IMR-90 (cell line): ENCODE measurements around the gene DCAF11. TPM values are rescaled to one million over a fixed set of nuclear protein-coding genes. Genes with fewer than 3 reads are reported as not detected.

Experiments used
- ATAC-seq: fragments of 200-7000 bp; cut with Tn5 transposase; 2 replicates; pipeline ENCODE4 v1.9.1; 2020; ENCODE audit warnings: low read depth, mild to moderate bottlenecking, moderate library complexity
- BruUV-seq: library from RNA; stranded (reverse); fragments of 400-500 nt; replicated peaks from 2 replicates; lab custom pipeline; 2021; lab: Mats Ljungman, UMichigan
- CTCF ChIA-PET: fragments of 300-600 bp; formaldehyde crosslinking; extraction: SDS; loops from one replicate; lab custom pipeline; 2021; ENCODE audit warnings: antibody characterized with exemption; lab: Yijun Ruan, JAX
- POLR2A ChIA-PET: fragments of 300-600 bp; sonication (Branson Sonifier 250); formaldehyde crosslinking; loops from one replicate; lab custom pipeline; 2022; ENCODE audit warnings: antibody characterized with exemption; ENCODE audit not compliant: unreplicated experiment; lab: Charles Lee
- DNase-seq: peaks from one replicate; pipeline ENCODE4 v3.0.0; 2013
- H2AFZ ChIP-seq: replicated peaks from 2 replicates; pipeline ENCODE3; 2013; ENCODE audit warnings: low read length, mild to moderate bottlenecking; ENCODE audit not compliant: poor library complexity
- H2AK5ac ChIP-seq: 2 replicates; pipeline ENCODE4 v1.6.1; 2013; ENCODE audit warnings: low read depth, low read length, inconsistent platforms
- H2AK9ac ChIP-seq: replicated peaks from 2 replicates; pipeline ENCODE3; 2013; ENCODE audit warnings: mild to moderate bottlenecking, low read depth, low read length, moderate library complexity; ENCODE audit not compliant: poor library complexity
- H2BK120ac ChIP-seq: 2 replicates; pipeline ENCODE4 v1.6.1; 2013; ENCODE audit warnings: low read depth, low read length, inconsistent platforms
- H2BK15ac ChIP-seq: 3 replicates; pipeline ENCODE4 v1.6.1; 2013; ENCODE audit warnings: low read depth, low read length, inconsistent platforms
- H2BK20ac ChIP-seq: 2 replicates; pipeline ENCODE4 v1.6.1; 2013; ENCODE audit warnings: low read depth, mild to moderate bottlenecking, inconsistent platforms, low read length, moderate library complexity
- H2BK5ac ChIP-seq: 2 replicates; pipeline ENCODE4 v1.6.1; 2013; ENCODE audit warnings: mild to moderate bottlenecking, low read depth, low read length, inconsistent platforms; ENCODE audit not compliant: poor library complexity, severe bottlenecking
- H3K14ac ChIP-seq: replicated peaks from 2 replicates; pipeline ENCODE4 v1.6.1; 2013; ENCODE audit warnings: low read depth, low read length, inconsistent platforms
- H3K18ac ChIP-seq: 2 replicates; pipeline ENCODE4 v1.6.1; 2013; ENCODE audit warnings: low read depth, low read length, control low read depth
- H3K23ac ChIP-seq: 2 replicates; pipeline ENCODE4 v1.6.1; 2013; ENCODE audit warnings: low read depth, low read length, inconsistent platforms
- H3K27ac ChIP-seq: 2 replicates; pipeline ENCODE4 v1.5.1; 2013; ENCODE audit warnings: mild to moderate bottlenecking, control low read depth, low read length; ENCODE audit not compliant: insufficient read depth
- H3K27me3 ChIP-seq: 2 replicates; pipeline ENCODE4 v1.6.1; 2013; ENCODE audit warnings: low read length; ENCODE audit not compliant: control insufficient read depth, insufficient read depth
- H3K36me3 ChIP-seq: 2 replicates; pipeline ENCODE4 v1.6.1; 2013; ENCODE audit warnings: low read length, mixed read lengths; ENCODE audit not compliant: control insufficient read depth, insufficient read depth
- H3K4ac ChIP-seq: 2 replicates; pipeline ENCODE4 v1.6.1; 2013; ENCODE audit warnings: low read depth, low read length, inconsistent platforms
- H3K4me1 ChIP-seq: 2 replicates; pipeline ENCODE4 v1.6.1; 2013; ENCODE audit warnings: low read length, mixed read lengths; ENCODE audit not compliant: control insufficient read depth, insufficient read depth
- H3K4me2 ChIP-seq: 2 replicates; pipeline ENCODE4 v1.6.1; 2013; ENCODE audit warnings: low read depth, mild to moderate bottlenecking, control low read depth, low read length, moderate library complexity
- H3K4me3 ChIP-seq: 2 replicates; pipeline ENCODE4 v1.5.1; 2013; ENCODE audit warnings: low read depth, mild to moderate bottlenecking, control low read depth, low read length, moderate library complexity; ENCODE audit not compliant: insufficient read depth
- H3K56ac ChIP-seq: 2 replicates; pipeline ENCODE4 v1.6.1; 2013; ENCODE audit warnings: low read length, inconsistent platforms; ENCODE audit not compliant: insufficient read depth; ENCODE audit errors: extremely low read depth
- H3K79me1 ChIP-seq, 2 experiments: 2 replicates each; pipeline ENCODE4 v1.6.1; 2013; ENCODE audit warnings: low read length in 2 of 2, inconsistent platforms in 1 of 2, low read depth in 1 of 2
- H3K9ac ChIP-seq: 2 replicates; pipeline ENCODE4 v1.6.1; 2013; ENCODE audit warnings: low read depth, low read length, control low read depth
- H3K9me1 ChIP-seq: 2 replicates; pipeline ENCODE4 v1.6.1; 2013; ENCODE audit warnings: low read length, inconsistent platforms; ENCODE audit not compliant: insufficient read depth
- H3K9me3 ChIP-seq: 2 replicates; pipeline ENCODE4 v1.6.1; 2013; ENCODE audit warnings: low read length; ENCODE audit not compliant: control insufficient read depth, insufficient read depth
- H4K20me1 ChIP-seq: 2 replicates; pipeline ENCODE4 v1.6.1; 2013; ENCODE audit warnings: low read length, inconsistent platforms; ENCODE audit not compliant: insufficient read depth
- H4K5ac ChIP-seq: 2 replicates; pipeline ENCODE4 v1.6.1; 2013; ENCODE audit warnings: mild to moderate bottlenecking, low read depth, low read length, control low read depth
- H4K8ac ChIP-seq, 2 experiments: 2 replicates each; pipeline ENCODE4 v1.6.1; 2013; ENCODE audit warnings: low read depth in 2 of 2, low read length in 2 of 2, control low read depth in 1 of 2, inconsistent platforms in 1 of 2
- H4K91ac ChIP-seq: 2 replicates; pipeline ENCODE4 v1.6.1; 2013; ENCODE audit warnings: low read depth, low read length, inconsistent platforms; ENCODE audit not compliant: insufficient read depth
- BHLHE40 ChIP-seq: fragments of 150-350 bp; IDR thresholded peaks from 2 replicates; pipeline ENCODE4 v1.6.1; 2016; ENCODE audit warnings: mild to moderate bottlenecking, low read depth, low read length
- FOS ChIP-seq: fragments of 150-350 bp; IDR thresholded peaks from 2 replicates; pipeline ENCODE4 v1.6.1; 2016; ENCODE audit warnings: low read depth, low read length
- MAZ ChIP-seq: IDR thresholded peaks from 2 replicates; pipeline ENCODE4 v1.6.1; 2012; ENCODE audit warnings: low read depth, mild to moderate bottlenecking, low read length, improper control_type of control experiment, moderate library complexity, borderline replicate concordance
- NFE2L2 ChIP-seq: fragments of 150-350 bp; IDR thresholded peaks from 2 replicates; pipeline ENCODE4 v1.6.1; 2016; ENCODE audit warnings: low read depth, mild to moderate bottlenecking, low read length
- RAD21 ChIP-seq: IDR thresholded peaks from 2 replicates; pipeline ENCODE4 v1.6.1; 2012; ENCODE audit warnings: low read length, improper control_type of control experiment
- RCOR1 ChIP-seq: IDR thresholded peaks from 2 replicates; pipeline ENCODE4 v1.6.1; 2012; ENCODE audit warnings: mild to moderate bottlenecking, low read length, improper control_type of control experiment; ENCODE audit not compliant: insufficient replicate concordance
- SMC3 ChIP-seq: fragments of 150-350 bp; IDR thresholded peaks from 2 replicates; pipeline ENCODE4 v1.6.1; 2016; ENCODE audit warnings: low read depth, mild to moderate bottlenecking, antibody characterized with exemption, low read length, moderate library complexity
- WGBS, 2 experiments: methylation state at CpG; one replicate each; pipeline versions ENCODE4 v1.1.5 to v1.1.7; 2013; ENCODE audit warnings: missing lambda C conversion rate in 2 of 2; ENCODE audit not compliant: insufficient read length in 1 of 2; ENCODE audit errors: extremely low coverage in 2 of 2; 5-methylcytosine and 5-hydroxymethylcytosine counted together
- dilution Hi-C: fragments of 300-500 bp; cut with HindIII; formaldehyde crosslinking; loops from one replicate; pipeline ENCODE4 v1.14.3; 2018; ENCODE audit warnings: low sequenced_read_pairs; ENCODE audit not compliant: unreplicated experiment
- in situ Hi-C: fragments of 300-500 bp; cut with MboI; formaldehyde crosslinking; loops from 3 replicates; pipeline ENCODE4 v1.14.3; 2019; ENCODE audit warnings: low sequenced_read_pairs, inconsistent platforms, mixed read lengths
- intact Hi-C: fragments of 100-400 bp; cut with micrococcal nuclease; formaldehyde crosslinking; loops from 2 replicates; pipeline ENCODE4 v1.10.0; 2022
- polyA plus RNA-seq, 3 experiments: library from polyadenylated mRNA; depleted of rRNA; stranded (reverse); fragments of >200 nt; gene quantifications; 2 replicates each; pipeline ENCODE4 v1.2.3, GENCODE V29; 2012; ENCODE audit warnings: low replicate concordance in 1 of 3
- total RNA-seq: library from RNA; depleted of rRNA; stranded (reverse); fragments of >200 nt; gene quantifications from 2 replicates; pipeline ENCODE4 v1.2.3, GENCODE V29; 2012
- TF ChIP-seq, protein P1 (sequence below): fragments of 150-350 bp; IDR thresholded peaks from 2 replicates; pipeline ENCODE4 v1.6.1; 2017; ENCODE audit warnings: mild to moderate bottlenecking, antibody characterized with exemption, low read length, low read depth

DCAF11 gene
- total and polyA plus RNA-seq, 2 of the 4 experiments (the other 2 are of a cell fraction): 21.0 to 52.0 TPM

GRCh38 chr14:24119691-24120090 is 5.1 kb downstream of the DCAF11 start:
- Histone ChIP-seq H3K14ac (no peak overlapping the region), H3K18ac (no peak overlapping the region), H4K20me1 (no peaks in the 10 kb centered on the region), H4K91ac (no peak overlapping the region), H3K4me3 (no peak overlapping the region), H3K9me1 (peaks cover 8% of the 10 kb centered on the region; the same call in 1 of the 2 replicates), H2BK15ac (no peak overlapping the region), H3K56ac (no peak overlapping the region), H3K9me3 (no peaks in the 10 kb centered on the region), H3K36me3 (peaks cover 35% of the 10 kb centered on the region), H3K79me1 (peaks cover 10 to 16% of the 10 kb centered on the region in 2 experiments; a peak in 2 of 4 replicates), H3K4me2 (no peak overlapping the region), H3K4ac (no peak overlapping the region), H2BK120ac (no peak overlapping the region), H4K5ac (no peak overlapping the region), H2BK5ac (no peak overlapping the region), H4K8ac (no peak overlapping the region), H3K9ac (no peak overlapping the region), H2BK20ac (no peak overlapping the region), H3K27me3 (no peaks in the 10 kb centered on the region), H2AK9ac (no peak overlapping the region), H3K23ac (no peak overlapping the region), H3K4me1 (peaks cover 3% of the 10 kb centered on the region; the same call in 1 of the 2 replicates), H3K27ac (no peak overlapping the region), H2AK5ac (no peak overlapping the region), H2AFZ (no peak overlapping the region)
- no TSS peak for BruUV-seq
- TF ChIP-seq SMC3 (no peak), FOS (no peak), MAZ (no peak), RAD21 (no peak), RCOR1 (no peak), NFE2L2 (no peak), BHLHE40 (no peak)
- TF ChIP-seq, protein P1, sequence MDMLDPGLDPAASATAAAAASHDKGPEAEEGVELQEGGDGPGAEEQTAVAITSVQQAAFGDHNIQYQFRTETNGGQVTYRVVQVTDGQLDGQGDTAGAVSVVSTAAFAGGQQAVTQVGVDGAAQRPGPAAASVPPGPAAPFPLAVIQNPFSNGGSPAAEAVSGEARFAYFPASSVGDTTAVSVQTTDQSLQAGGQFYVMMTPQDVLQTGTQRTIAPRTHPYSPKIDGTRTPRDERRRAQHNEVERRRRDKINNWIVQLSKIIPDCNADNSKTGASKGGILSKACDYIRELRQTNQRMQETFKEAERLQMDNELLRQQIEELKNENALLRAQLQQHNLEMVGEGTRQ: no peak
- intact Hi-C loops: no loop called here
- 100% methylated on average over 3 of the region's 6 CpGs; no CpG with 5 or more reads in 1 of the 2 experiments for WGBS, 2 experiments
- dilution Hi-C loops: no loop called here
- no peak for ATAC-seq
- in situ Hi-C loops: no loop called here
- ChIA-PET POLR2A (no interaction called here), CTCF (no interaction called here)
- DNase-seq: no peak
